Panc1 (cell line): ENCODE results near the gene SH3BGRL2. TPM values are rescaled to one million over a fixed set of nuclear protein-coding genes. Genes with fewer than 3 reads are reported as not detected.

Experiments used
- ATAC-seq: fragments of 200-7000 bp; cut with Tn5 transposase; 2 replicates; pipeline ENCODE4 v1.9.1; 2020; ENCODE audit warnings: mild to moderate bottlenecking, moderate library complexity
- BruUV-seq: library from RNA; stranded (reverse); fragments of 400-500 nt; replicated peaks from 2 replicates; lab custom pipeline; 2021; lab: Mats Ljungman, UMichigan
- CTCF ChIA-PET: fragments of 300-600 bp; sonication (Branson Sonifier 250); formaldehyde crosslinking; loops from one replicate; lab custom pipeline; 2022; ENCODE audit warnings: antibody characterized with exemption; lab: Charles Lee
- POLR2A ChIA-PET: fragments of 300-600 bp; sonication (Branson Sonifier 250); formaldehyde crosslinking; loops from one replicate; lab custom pipeline; 2022; ENCODE audit warnings: antibody characterized with exemption; lab: Charles Lee
- DNase-seq: peaks from one replicate; pipeline ENCODE4 v3.0.0-alpha.2; 2010; ENCODE audit warnings: low read depth, low spot score
- H3K27ac ChIP-seq: 2 replicates; pipeline ENCODE4 v1.5.1; 2011; ENCODE audit warnings: mild to moderate bottlenecking, low read length, inconsistent platforms
- H3K27me3 ChIP-seq: fragments of 200-500 bp; sonication (Bioruptor generic); 2 replicates; pipeline ENCODE4 v1.6.0; 2014; ENCODE audit warnings: low read length, inconsistent platforms; ENCODE audit not compliant: control insufficient read depth, insufficient read depth
- H3K36me3 ChIP-seq: fragments of 200-500 bp; sonication (Bioruptor generic); 2 replicates; pipeline ENCODE4 v1.5.1; 2014; ENCODE audit warnings: inconsistent platforms, mild to moderate bottlenecking, low read length, moderate library complexity; ENCODE audit not compliant: control insufficient read depth, insufficient read depth
- H3K4me1 ChIP-seq: 2 replicates; pipeline ENCODE4 v1.5.1; 2011; ENCODE audit warnings: inconsistent platforms, mild to moderate bottlenecking, low read length, moderate library complexity; ENCODE audit not compliant: control insufficient read depth, insufficient read depth
- H3K4me3 ChIP-seq, 2 experiments: 2 replicates each; pipeline ENCODE4 v1.5.1; 2011 to 2012; ENCODE audit warnings: low read depth in 2 of 2, low read length in 2 of 2, mild to moderate bottlenecking in 2 of 2, inconsistent platforms in 1 of 2, moderate library complexity in 1 of 2
- H3K9me3 ChIP-seq: fragments of 200-500 bp; sonication (Bioruptor generic); 2 replicates; pipeline ENCODE4 v1.5.1; 2014; ENCODE audit warnings: low read depth, mild to moderate bottlenecking, inconsistent platforms, low read length, moderate library complexity; ENCODE audit not compliant: control insufficient read depth, insufficient read depth
- POLR2AphosphoS5 ChIP-seq: IDR thresholded peaks from 2 replicates; pipeline ENCODE4 v1.6.1; 2012; ENCODE audit warnings: mild to moderate bottlenecking, low read depth, low read length, moderate library complexity
- REST ChIP-seq, 2 experiments: IDR thresholded peaks; 2 replicates each; pipeline ENCODE4 v1.6.1; 2011 to 2012; ENCODE audit warnings: low read depth in 2 of 2, control low read depth in 1 of 2, low read length in 1 of 2, mild to moderate bottlenecking in 1 of 2, moderate library complexity in 1 of 2; ENCODE audit not compliant: insufficient read depth in 1 of 2
- SIN3A ChIP-seq: IDR thresholded peaks from 2 replicates; pipeline ENCODE4 v1.6.1; 2012; ENCODE audit warnings: low read depth, mild to moderate bottlenecking, low read length, moderate library complexity, borderline replicate concordance; ENCODE audit not compliant: insufficient read depth
- TCF7L2 ChIP-seq: IDR thresholded peaks from 2 replicates; pipeline ENCODE4 v1.6.1; 2011; ENCODE audit warnings: mild to moderate bottlenecking, low read depth, low read length, inconsistent platforms
- in situ Hi-C: cut with HindIII; loops from 2 replicates; pipeline ENCODE4 v1.10.0; 2016; ENCODE audit warnings: low sequenced_read_pairs, low pct_unique_long_range_greater_than_20kb
- intact Hi-C: fragments of 100-400 bp; cut with micrococcal nuclease; formaldehyde crosslinking; loops from one replicate; pipeline ENCODE4 v1.10.0; 2022; ENCODE audit not compliant: unreplicated experiment
- total RNA-seq: library from RNA; stranded (reverse); gene quantifications from one replicate; pipeline ENCODE4 v1.2.1, GENCODE V29; 2021; ENCODE audit not compliant: unreplicated experiment
- TF ChIP-seq, protein P1 (sequence below): fragments of 450-650 bp; IDR thresholded peaks from 2 replicates; pipeline ENCODE4 v1.5.1; 2017; ENCODE audit warnings: mild to moderate bottlenecking

Gene SH3BGRL2
- total RNA-seq, 1 experiment from 2014 or later = 8.5 TPM

DNA sequence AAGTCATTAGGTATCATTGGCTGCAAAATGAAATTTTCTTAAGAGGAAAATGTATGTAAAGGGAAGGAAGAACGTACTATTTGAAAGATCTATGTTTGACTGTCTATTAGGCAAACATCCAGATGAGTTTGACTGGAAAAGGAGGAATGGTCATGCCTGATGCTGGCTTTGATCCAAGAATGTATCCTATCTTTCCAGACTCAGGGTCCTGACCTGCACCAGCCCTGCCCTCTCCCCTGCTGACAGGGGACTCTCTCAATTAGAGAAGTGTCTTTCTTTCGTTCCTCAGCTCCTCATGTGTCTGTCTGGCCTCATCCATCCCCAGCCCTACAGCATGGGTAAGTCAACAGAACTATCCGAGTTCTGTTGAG is 21.9 kb upstream of the SH3BGRL2 start:
- CTCF ChIA-PET = no interaction called here
- BruUV-seq = no TSS peak
- intact Hi-C loops = no loop called here

DNA sequence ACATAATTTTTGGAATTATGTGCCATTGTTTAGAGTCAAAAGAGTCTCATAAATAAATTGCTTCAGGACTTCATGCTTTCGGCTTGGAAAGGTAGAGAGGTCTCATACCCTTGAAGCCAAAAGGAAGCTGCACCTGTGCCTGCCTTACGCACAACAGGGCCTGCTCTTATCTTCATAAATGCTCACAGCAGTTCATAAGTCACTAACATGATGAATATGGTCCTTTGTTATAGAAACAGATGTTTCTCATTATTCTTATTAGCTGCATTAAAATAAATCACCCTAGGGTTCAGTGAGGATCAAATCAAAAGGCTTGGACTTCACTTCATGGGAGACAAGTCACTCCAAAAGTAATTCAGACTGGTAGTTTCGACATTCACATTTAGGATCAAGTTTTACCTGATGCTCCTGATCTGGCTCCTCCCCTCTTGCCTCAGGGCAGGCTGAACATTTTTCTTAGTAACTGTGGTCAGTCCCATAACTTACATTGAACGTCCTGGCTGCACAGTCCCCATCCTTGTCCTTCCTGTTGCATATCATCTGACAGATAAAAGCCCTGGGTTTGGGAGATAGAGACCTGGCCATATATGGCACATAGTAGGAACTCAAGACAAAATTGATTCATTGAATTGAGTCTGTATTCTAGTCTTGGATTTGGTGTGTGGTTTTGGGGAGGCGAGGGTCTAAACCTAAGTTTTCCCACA is 20.7 kb upstream of the SH3BGRL2 start:
- DNase-seq (no peak), ATAC-seq (no peak)
- H3K9me3 ChIP-seq = no peaks in the 10 kb centered on the region
- in situ Hi-C loops (no loop called here), intact Hi-C loops (no loop called here)
- H3K4me3 ChIP-seq = no peak overlapping the region
- H3K4me1 ChIP-seq = peaks cover 5% of the 10 kb centered on the region
- BruUV-seq = no TSS peak
- peak overlapping the region; percentile 34; the same call in 1 of the 2 replicates for H3K27ac ChIP-seq
- ChIA-PET CTCF (interaction anchor here (0.7 kb wide), 2 partner anchors 10 to 40 kb away, joined by 7 read pairs; no protein-coding TSS in a partner anchor), POLR2A (no interaction called here)
- H3K36me3 ChIP-seq = no peaks in the 10 kb centered on the region
- H3K27me3 ChIP-seq = no peaks in the 10 kb centered on the region
- TF ChIP-seq SIN3A (no peak), REST (IDR thresholded peaks at IDR 0.05; ENCODE audit: insufficient read depth in 1 of 2, low read depth in 2 of 2, low read length in 1 of 2) (no peak), TCF7L2 (no peak), POLR2AphosphoS5 (no peak)
- TF ChIP-seq, protein P1, sequence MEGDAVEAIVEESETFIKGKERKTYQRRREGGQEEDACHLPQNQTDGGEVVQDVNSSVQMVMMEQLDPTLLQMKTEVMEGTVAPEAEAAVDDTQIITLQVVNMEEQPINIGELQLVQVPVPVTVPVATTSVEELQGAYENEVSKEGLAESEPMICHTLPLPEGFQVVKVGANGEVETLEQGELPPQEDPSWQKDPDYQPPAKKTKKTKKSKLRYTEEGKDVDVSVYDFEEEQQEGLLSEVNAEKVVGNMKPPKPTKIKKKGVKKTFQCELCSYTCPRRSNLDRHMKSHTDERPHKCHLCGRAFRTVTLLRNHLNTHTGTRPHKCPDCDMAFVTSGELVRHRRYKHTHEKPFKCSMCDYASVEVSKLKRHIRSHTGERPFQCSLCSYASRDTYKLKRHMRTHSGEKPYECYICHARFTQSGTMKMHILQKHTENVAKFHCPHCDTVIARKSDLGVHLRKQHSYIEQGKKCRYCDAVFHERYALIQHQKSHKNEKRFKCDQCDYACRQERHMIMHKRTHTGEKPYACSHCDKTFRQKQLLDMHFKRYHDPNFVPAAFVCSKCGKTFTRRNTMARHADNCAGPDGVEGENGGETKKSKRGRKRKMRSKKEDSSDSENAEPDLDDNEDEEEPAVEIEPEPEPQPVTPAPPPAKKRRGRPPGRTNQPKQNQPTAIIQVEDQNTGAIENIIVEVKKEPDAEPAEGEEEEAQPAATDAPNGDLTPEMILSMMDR = no peak

More for the DNA sequence above, 21.9 kb upstream of the SH3BGRL2 start:
- no peak overlapping the region for H3K4me3 ChIP-seq
- H3K36me3 ChIP-seq = no peaks in the 10 kb centered on the region
- H3K9me3 ChIP-seq = no peaks in the 10 kb centered on the region
- H3K4me1 ChIP-seq = peaks cover 5% of the 10 kb centered on the region
- ATAC-seq (no peak), DNase-seq (no peak)
- TF ChIP-seq SIN3A = no peak
- TF ChIP-seq TCF7L2 = no peak
- TF ChIP-seq REST (IDR thresholded peaks at IDR 0.05; ENCODE audit: insufficient read depth in 1 of 2, low read depth in 2 of 2, low read length in 1 of 2) = no peak
- no peak for TF ChIP-seq POLR2AphosphoS5
- TF ChIP-seq, protein P1 = no peak
- POLR2A ChIA-PET = no interaction called here
- peak overlapping the region; percentile 51; the same call in 1 of the 2 replicates for H3K27ac ChIP-seq
- H3K27me3 ChIP-seq = no peaks in the 10 kb centered on the region
- in situ Hi-C loops = no loop called here
